K562 (cell line): ENCODE data around the gene BHLHE40. TPM values are rescaled to one million over a fixed set of nuclear protein-coding genes. Genes with fewer than 3 reads are reported as not detected.

Experiments used
- DIDO1 ChIP-seq: fragments of 450-650 bp; IDR thresholded peaks from 2 replicates; pipeline ENCODE4 v1.6.1; 2016; ENCODE audit warnings: low read depth, missing biosample characterization, missing genetic modification characterization
- DNMT1 ChIP-seq: fragments of 450-650 bp; IDR thresholded peaks from 2 replicates; pipeline ENCODE4 v1.6.1; 2016; ENCODE audit warnings: antibody characterized with exemption, mild to moderate bottlenecking
- ETV5 ChIP-seq: sonication (generic); formaldehyde crosslinking; IDR thresholded peaks from 2 replicates; pipeline ENCODE4 v1.4.0; 2020; ENCODE audit warnings: low read depth, mild to moderate bottlenecking, missing genetic modification reagents
- GATA2 ChIP-seq: sonication (generic); formaldehyde crosslinking; IDR thresholded peaks from 2 replicates; pipeline ENCODE4 v1.4.0; 2020; ENCODE audit warnings: mild to moderate bottlenecking, missing genetic modification reagents
- NCOA2 ChIP-seq, 2 experiments: fragments of 450-650 bp; IDR thresholded peaks; 2 replicates each; pipeline ENCODE4 v1.6.1; 2018; ENCODE audit warnings: mild to moderate bottlenecking in 2 of 2, moderate library complexity in 1 of 2; ENCODE audit not compliant: partially characterized antibody in 2 of 2
- NONO ChIP-seq, 2 experiments: fragments of 200-400 bp in 1 of 2; fragments of 450-650 bp in 1 of 2; formaldehyde crosslinking in 1 of 2; IDR thresholded peaks; 2 replicates each; pipeline ENCODE4 v1.6.1; 2017; ENCODE audit warnings: low read depth in 2 of 2, mild to moderate bottlenecking in 2 of 2, moderate library complexity in 2 of 2, low read length in 1 of 2
- NR0B1 ChIP-seq: fragments of 450-650 bp; IDR thresholded peaks from one replicate; pipeline ENCODE4 v1.6.1; 2018; ENCODE audit warnings: mild to moderate bottlenecking, moderate library complexity; ENCODE audit not compliant: partially characterized antibody
- PCBP2 ChIP-seq: fragments of 200-400 bp; formaldehyde crosslinking; IDR thresholded peaks from 2 replicates; pipeline ENCODE4 v1.6.1; 2018; ENCODE audit warnings: low read length, low read depth, mild to moderate bottlenecking, moderate library complexity; ENCODE audit not compliant: poor library complexity, severe bottlenecking
- RBM22 ChIP-seq: fragments of 200-400 bp; formaldehyde crosslinking; IDR thresholded peaks from 2 replicates; pipeline ENCODE4 v1.6.1; 2018; ENCODE audit warnings: low read length, low read depth; ENCODE audit not compliant: poor library complexity, severe bottlenecking
- TCF7L2 ChIP-seq: fragments of 150-350 bp; IDR thresholded peaks from 2 replicates; pipeline ENCODE4 v1.6.1; 2016; ENCODE audit warnings: low read depth, mild to moderate bottlenecking, low read length, moderate library complexity
- ZKSCAN1 ChIP-seq: fragments of 150-350 bp; IDR thresholded peaks from 2 replicates; pipeline ENCODE4 v1.6.1; 2016; ENCODE audit warnings: low read depth, low read length
- ZNF644 ChIP-seq: fragments of 200-800 bp; sonication (Bioruptor generic); IDR thresholded peaks from 2 replicates; pipeline ENCODE4 v1.6.1; 2016; ENCODE audit warnings: low read depth, missing genetic modification characterization, missing compliant biosample characterization
- polyA plus RNA-seq, 8 experiments: library from polyadenylated mRNA; depleted of rRNA in 4 of 8; stranded (reverse) in 5 of 8; unstranded in 3 of 8; fragments of >200 nt; fragmentation: Nextera tagmentation in 2 of 8; fragmentation: Illumina TruSeq in 1 of 8; extraction: Ambion mirVana in 2 of 8; extraction: Trizol in 1 of 8; gene quantifications; 2 replicates each; pipeline versions ENCODE4 v1.2.1 to v1.2.3, GENCODE V29; 2011 to 2014; ENCODE audit warnings: inconsistent platforms in 1 of 8, missing spikeins in 1 of 8
- total RNA-seq, 7 experiments: library from RNA; depleted of rRNA in 6 of 7; stranded (reverse); fragments of >200 nt in 6 of 7; fragmentation: Illumina TruSeq in 2 of 7; extraction: Trizol in 2 of 7; gene quantifications; 2 replicates each; pipeline versions ENCODE4 v1.2.1 to v1.2.3, GENCODE V29; 2011 to 2021; ENCODE audit warnings: low replicate concordance in 1 of 7
- TF ChIP-seq, protein P1 (sequence below): fragments of 450-650 bp; IDR thresholded peaks from 2 replicates; pipeline ENCODE4 v1.6.1; 2016; ENCODE audit warnings: low read depth

Gene BHLHE40
- total and polyA plus RNA-seq, 9 of the 15 experiments (the other 6 are each of a cell fraction or from before 2014, with no cell fraction given) = 12.0 to 83.9 (median 31.4) TPM

- no peak for TF ChIP-seq PCBP2
- TF ChIP-seq ETV5 (CRISPR knock-in tag) = no peak; the same call in 1 of the 2 replicates
- TF ChIP-seq ZKSCAN1 = peak; percentile 98
- no peak for TF ChIP-seq ZNF644 (tag)
- peak; percentile 8; the same call in 1 of the 2 replicates for TF ChIP-seq DNMT1
- TF ChIP-seq NCOA2 (IDR thresholded peaks at IDR 0.05; ENCODE audit: partially characterized antibody in 2 of 2) = no peak
- TF ChIP-seq NONO (IDR thresholded peaks at IDR 0.05; ENCODE audit: low read depth in 2 of 2, low read length in 1 of 2) = no peak
- peak; percentile 62 for TF ChIP-seq RBM22
- TF ChIP-seq NR0B1 = no peak
- TF ChIP-seq DIDO1 (tag) = 0 out of 2 replicates have a peak, but pooled peaks have one; percentile 20
- TF ChIP-seq, protein P1, sequence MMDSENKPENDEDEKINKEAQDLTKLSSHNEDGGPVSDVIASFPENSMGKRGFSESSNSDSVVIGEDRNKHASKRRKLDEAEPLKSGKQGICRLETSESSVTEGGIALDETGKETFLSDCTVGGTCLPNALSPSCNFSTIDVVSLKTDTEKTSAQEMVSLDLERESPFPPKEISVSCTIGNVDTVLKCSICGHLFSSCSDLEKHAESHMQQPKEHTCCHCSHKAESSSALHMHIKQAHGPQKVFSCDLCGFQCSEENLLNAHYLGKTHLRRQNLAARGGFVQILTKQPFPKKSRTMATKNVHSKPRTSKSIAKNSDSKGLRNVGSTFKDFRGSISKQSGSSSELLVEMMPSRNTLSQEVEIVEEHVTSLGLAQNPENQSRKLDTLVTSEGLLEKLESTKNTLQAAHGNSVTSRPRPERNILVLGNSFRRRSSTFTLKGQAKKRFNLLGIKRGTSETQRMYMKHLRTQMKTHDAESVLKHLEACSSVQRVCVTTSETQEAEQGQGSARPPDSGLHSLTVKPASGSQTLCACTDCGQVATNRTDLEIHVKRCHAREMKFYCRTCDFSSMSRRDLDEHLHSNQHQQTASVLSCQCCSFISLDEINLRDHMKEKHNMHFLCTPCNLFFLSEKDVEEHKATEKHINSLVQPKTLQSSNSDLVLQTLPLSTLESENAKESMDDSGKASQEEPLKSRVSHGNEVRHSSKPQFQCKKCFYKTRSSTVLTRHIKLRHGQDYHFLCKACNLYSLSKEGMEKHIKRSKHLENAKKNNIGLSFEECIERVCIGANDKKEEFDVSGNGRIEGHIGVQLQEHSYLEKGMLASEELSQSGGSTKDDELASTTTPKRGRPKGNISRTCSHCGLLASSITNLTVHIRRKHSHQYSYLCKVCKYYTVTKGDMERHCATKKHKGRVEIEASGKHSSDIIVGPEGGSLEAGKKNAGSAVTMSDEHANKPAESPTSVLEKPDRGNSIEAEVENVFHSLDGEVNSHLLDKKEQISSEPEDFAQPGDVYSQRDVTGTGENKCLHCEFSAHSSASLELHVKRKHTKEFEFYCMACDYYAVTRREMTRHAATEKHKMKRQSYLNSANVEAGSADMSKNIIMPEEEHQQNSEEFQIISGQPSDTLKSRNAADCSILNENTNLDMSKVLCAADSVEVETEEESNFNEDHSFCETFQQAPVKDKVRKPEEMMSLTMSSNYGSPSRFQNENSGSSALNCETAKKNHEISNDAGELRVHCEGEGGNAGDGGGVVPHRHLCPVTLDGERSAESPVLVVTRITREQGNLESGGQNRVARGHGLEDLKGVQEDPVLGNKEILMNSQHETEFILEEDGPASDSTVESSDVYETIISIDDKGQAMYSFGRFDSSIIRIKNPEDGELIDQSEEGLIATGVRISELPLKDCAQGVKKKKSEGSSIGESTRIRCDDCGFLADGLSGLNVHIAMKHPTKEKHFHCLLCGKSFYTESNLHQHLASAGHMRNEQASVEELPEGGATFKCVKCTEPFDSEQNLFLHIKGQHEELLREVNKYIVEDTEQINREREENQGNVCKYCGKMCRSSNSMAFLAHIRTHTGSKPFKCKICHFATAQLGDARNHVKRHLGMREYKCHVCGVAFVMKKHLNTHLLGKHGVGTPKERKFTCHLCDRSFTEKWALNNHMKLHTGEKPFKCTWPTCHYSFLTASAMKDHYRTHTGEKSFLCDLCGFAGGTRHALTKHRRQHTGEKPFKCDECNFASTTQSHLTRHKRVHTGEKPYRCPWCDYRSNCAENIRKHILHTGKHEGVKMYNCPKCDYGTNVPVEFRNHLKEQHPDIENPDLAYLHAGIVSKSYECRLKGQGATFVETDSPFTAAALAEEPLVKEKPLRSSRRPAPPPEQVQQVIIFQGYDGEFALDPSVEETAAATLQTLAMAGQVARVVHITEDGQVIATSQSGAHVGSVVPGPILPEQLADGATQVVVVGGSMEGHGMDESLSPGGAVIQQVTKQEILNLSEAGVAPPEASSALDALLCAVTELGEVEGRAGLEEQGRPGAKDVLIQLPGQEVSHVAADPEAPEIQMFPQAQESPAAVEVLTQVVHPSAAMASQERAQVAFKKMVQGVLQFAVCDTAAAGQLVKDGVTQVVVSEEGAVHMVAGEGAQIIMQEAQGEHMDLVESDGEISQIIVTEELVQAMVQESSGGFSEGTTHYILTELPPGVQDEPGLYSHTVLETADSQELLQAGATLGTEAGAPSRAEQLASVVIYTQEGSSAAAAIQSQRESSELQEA = no peak
- peak; percentile 49; the same call in 1 of the 2 replicates for TF ChIP-seq TCF7L2
- TF ChIP-seq GATA2 (CRISPR knock-in tag) = no peak
Observed at GRCh38 chr3:4986782-4987537, 7.7 kb downstream of the BHLHE40 start (continued).
